Upper lobe of left lung (tissue), 6 donors: ENCODE results near the gene EYA3. TPM values are rescaled to one million over a fixed set of nuclear protein-coding genes. Genes with fewer than 3 reads are reported as not detected.

Experiments used
- ATAC-seq, 2 donors: fragments of 200-7000 bp; cut with Tn5 transposase; one replicate each; pipeline ENCODE4 v1.9.1; 2022; ENCODE audit warnings: mild to moderate bottlenecking in 2 of 2, moderate library complexity in 2 of 2; ENCODE audit not compliant: low FRiP score in 2 of 2
- DNase-seq, 2 donors: peaks; one replicate each; pipeline ENCODE4 v3.0.0-alpha.2; 2019 to 2020
- H3K27ac ChIP-seq, 4 donors: fragments of 200-600 bp; sonication (generic); one replicate each; pipeline ENCODE4 v1.5.1; 2016 to 2019
- H3K27me3 ChIP-seq, 4 donors: fragments of 200-600 bp; sonication (generic); one replicate each; pipeline ENCODE4 v1.5.1; 2017 to 2019
- H3K36me3 ChIP-seq, 4 donors: fragments of 200-600 bp; sonication (generic); one replicate each; pipeline ENCODE4 v1.5.1; 2016 to 2019
- H3K4me1 ChIP-seq, 4 donors: fragments of 200-600 bp; sonication (generic); one replicate each; pipeline ENCODE4 v1.5.1; 2018 to 2019
- H3K4me3 ChIP-seq, 4 donors: fragments of 200-600 bp; sonication (generic); one replicate each; pipeline ENCODE4 v1.5.1; 2017 to 2019; ENCODE audit warnings: mild to moderate bottlenecking in 2 of 4, moderate library complexity in 1 of 4
- H3K9me3 ChIP-seq, 4 donors: fragments of 200-600 bp; sonication (generic); one replicate each; pipeline ENCODE4 v1.5.1; 2018 to 2019
- CTCF ChIP-seq, 6 experiments: fragments of 450-650 bp in 4 of 6; fragments of 200-600 bp in 2 of 6; sonication (generic) in 2 of 6; IDR thresholded peaks; one replicate each; pipeline ENCODE4 v1.5.1; 2016 to 2019; ENCODE audit warnings: antibody characterized with exemption in 6 of 6
- EP300 ChIP-seq, 4 donors: sonication (generic); formaldehyde crosslinking; IDR thresholded peaks; one replicate each; pipeline ENCODE4 v1.5.1; 2017; ENCODE audit warnings: antibody characterized with exemption in 4 of 4, control low read depth in 2 of 4
- POLR2A ChIP-seq, 4 donors: fragments of 450-650 bp; IDR thresholded peaks; one replicate each; pipeline ENCODE4 v1.5.1; 2016 to 2017; ENCODE audit warnings: antibody characterized with exemption in 4 of 4, mild to moderate bottlenecking in 2 of 4
- POLR2AphosphoS5 ChIP-seq, 2 donors: sonication (generic); formaldehyde crosslinking; IDR thresholded peaks; one replicate each; pipeline ENCODE4 v1.5.1; 2017; ENCODE audit warnings: antibody characterized with exemption in 2 of 2
- WGBS, 2 donors: methylation state at CpG; one replicate each; pipeline ENCODE4 v1.1.5; 2017 to 2018; 5-methylcytosine and 5-hydroxymethylcytosine counted together
- total RNA-seq, 6 donors: library from RNA; depleted of rRNA in 4 of 6; stranded (reverse); fragments of >200 nt in 4 of 6; gene quantifications; one replicate each; pipeline versions ENCODE4 v1.1.0 to v1.2.1, GENCODE V29; 2016 to 2021
- donor health status: DM: no; HTN: no; CAD: no; lungs with moderate emphysema.
- donor health status: DM: no; HTN: yes; CAD: no; lungs with severe emphysema.

EYA3 gene
- total RNA-seq, 6 donors from 2014 or later = 15.9 to 23.4 (median 22.0) TPM

- Histone ChIP-seq H3K36me3 (no peaks in the 10 kb centered on the region), H3K27ac (peak overlapping the region; percentile 20 to 73 (median 50)), H3K4me3 (no peak overlapping the region), H3K9me3 (no peaks in the 10 kb centered on the region), H3K4me1 (peaks cover 0 to 9% (median 2%) of the 10 kb centered on the region in 4 donors), H3K27me3 (no peaks in the 10 kb centered on the region)
- DNase-seq (no peak), ATAC-seq (no peak)
- 61 to 73% methylated on average over 1 of the region's 1 CpG for WGBS, 2 donors
- TF ChIP-seq POLR2A (IDR thresholded peaks at IDR 0.05) = no peak
- TF ChIP-seq POLR2AphosphoS5 (IDR thresholded peaks at IDR 0.05) = no peak
- no peak for TF ChIP-seq EP300 (IDR thresholded peaks at IDR 0.05)
- no peak for TF ChIP-seq CTCF (IDR thresholded peaks at IDR 0.05)
These were observed 22.1 kb upstream of the EYA3 start for GRCh38 chr1:28110555-28110954.

GRCh38 chr1:28109639-28110038 is 21.2 kb upstream of the EYA3 start:
- no peaks in the 10 kb centered on the region for H3K36me3 ChIP-seq
- H3K27ac ChIP-seq = no peak overlapping the region
- H3K27me3 ChIP-seq = no peaks in the 10 kb centered on the region
- 93 to 100% methylated on average over 3 of the region's 3 CpGs for WGBS, 2 donors
- ATAC-seq (no peak), DNase-seq (no peak)
- H3K9me3 ChIP-seq = no peaks in the 10 kb centered on the region
- TF ChIP-seq EP300 (IDR thresholded peaks at IDR 0.05) = no peak
- no peak for TF ChIP-seq POLR2A (IDR thresholded peaks at IDR 0.05)
- peaks cover 0 to 4% (median 2%) of the 10 kb centered on the region in 4 donors for H3K4me1 ChIP-seq
- H3K4me3 ChIP-seq = no peak overlapping the region

DNA sequence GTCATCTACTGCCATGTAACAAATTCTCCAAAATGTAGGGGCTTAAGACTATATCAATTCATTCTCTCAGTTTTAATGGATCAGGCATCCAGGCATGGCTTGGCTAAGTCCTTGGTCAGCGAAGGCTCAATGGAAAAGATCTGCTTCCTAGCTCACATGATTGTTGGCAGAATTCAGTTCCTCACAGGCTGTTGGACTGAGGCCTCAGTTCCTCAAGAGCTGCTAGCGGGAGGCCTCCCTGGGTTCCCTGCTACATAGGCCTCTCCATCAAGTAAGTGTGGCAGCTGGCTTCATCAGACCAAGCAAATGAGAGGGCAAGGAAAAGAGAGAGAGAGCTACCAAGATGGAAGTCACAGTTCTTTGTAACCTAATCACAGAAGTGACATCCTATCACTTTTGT is 19.6 kb upstream of the EYA3 start:
- no peaks in the 10 kb centered on the region for H3K27me3 ChIP-seq
- TF ChIP-seq CTCF (IDR thresholded peaks at IDR 0.05) = no peak
- no peak for TF ChIP-seq EP300 (IDR thresholded peaks at IDR 0.05)
- H3K9me3 ChIP-seq = no peaks in the 10 kb centered on the region
- no peak overlapping the region for H3K4me3 ChIP-seq
- WGBS, 2 donors = 86 to 90% methylated on average over 2 of the region's 2 CpGs
- peaks cover 0 to 4% (median 1%) of the 10 kb centered on the region in 4 donors for H3K4me1 ChIP-seq
- no peaks in the 10 kb centered on the region for H3K36me3 ChIP-seq
- ATAC-seq (no peak), DNase-seq (no peak)
- H3K27ac ChIP-seq = peak overlapping the region in 1 of 4 donors; percentile 6

DNA sequence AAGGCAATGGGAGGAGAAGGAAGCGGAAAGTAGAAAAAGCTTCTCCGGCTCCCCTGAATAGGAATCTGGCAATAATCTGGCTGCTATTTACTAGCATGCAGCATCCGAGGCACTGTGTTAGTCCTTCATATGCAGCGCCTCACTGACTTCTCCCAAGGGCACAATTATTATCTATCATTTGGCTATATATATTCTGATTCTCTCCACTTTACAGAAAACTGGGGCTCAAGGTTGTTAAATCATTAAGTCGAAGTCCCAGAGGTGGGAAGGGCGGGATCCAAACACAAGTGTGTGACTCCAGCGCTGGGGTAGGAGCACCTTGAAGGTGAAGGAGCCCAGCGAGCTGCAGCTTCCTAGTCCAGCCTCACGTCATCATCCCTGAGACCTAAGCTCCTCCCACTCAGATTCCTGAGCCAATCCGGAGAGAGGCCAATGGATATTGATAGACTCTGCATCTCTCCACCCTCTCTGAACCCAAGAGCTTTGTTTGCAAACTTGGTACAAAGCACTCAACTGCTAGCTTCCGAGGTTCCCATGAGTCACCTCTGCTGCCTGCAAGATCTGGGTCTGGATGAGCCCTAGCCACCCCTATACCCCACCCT is 16.6 kb upstream of the EYA3 start:
- TF ChIP-seq POLR2A (IDR thresholded peaks at IDR 0.05) (peak in 1 of 4 donors; percentile 57), EP300 (IDR thresholded peaks at IDR 0.05) (no peak), POLR2AphosphoS5 (IDR thresholded peaks at IDR 0.05) (no peak), CTCF (IDR thresholded peaks at IDR 0.05) (no peak)
- no peaks in the 10 kb centered on the region for H3K27me3 ChIP-seq
- H3K9me3 ChIP-seq = no peaks in the 10 kb centered on the region
- no peaks in the 10 kb centered on the region for H3K4me1 ChIP-seq
- ATAC-seq (peak; percentile 77 to 92), DNase-seq (peak in 1 of 2 donors; percentile 84)
- peak overlapping the region in 2 of 4 donors; percentile 31 to 43 for H3K27ac ChIP-seq
- no peaks in the 10 kb centered on the region for H3K36me3 ChIP-seq
- peak overlapping the region in 2 of 4 donors; percentile 25 to 35 for H3K4me3 ChIP-seq
- WGBS, 2 donors = 59 to 71% methylated on average over 8 to 11 of the region's 11 CpGs

- no peaks in the 10 kb centered on the region for H3K27me3 ChIP-seq
- H3K36me3 ChIP-seq = no peaks in the 10 kb centered on the region
- H3K27ac ChIP-seq = no peak overlapping the region
- no peak for TF ChIP-seq POLR2A (IDR thresholded peaks at IDR 0.05)
- no peak for TF ChIP-seq POLR2AphosphoS5 (IDR thresholded peaks at IDR 0.05)
- TF ChIP-seq CTCF (IDR thresholded peaks at IDR 0.05) = no peak
- TF ChIP-seq EP300 (IDR thresholded peaks at IDR 0.05) = no peak
- no peak for ATAC-seq
- H3K9me3 ChIP-seq = no peaks in the 10 kb centered on the region
- DNase-seq = no peak
- H3K4me1 ChIP-seq = no peaks in the 10 kb centered on the region
- 89 to 96% methylated on average over 1 of the region's 1 CpG for WGBS, 2 donors
- no peak overlapping the region for H3K4me3 ChIP-seq
These were observed 13.8 kb upstream of the EYA3 start for GRCh38 chr1:28102189-28102588.
